HepG2 (cell line): ENCODE data around the gene XPO1. TPM values are rescaled to one million over a fixed set of nuclear protein-coding genes. Genes with fewer than 3 reads are reported as not detected.
A peak's percentile ranks its signal among the peaks of the same experiment; 100 is the strongest.

ENCODE experiments used
- DPF2 ChIP-seq: sonication (generic); formaldehyde crosslinking; IDR thresholded peaks from 2 replicates; pipeline ENCODE4 v1.4.0; 2020; ENCODE audit warnings: mild to moderate bottlenecking, low read depth, missing genetic modification reagents, borderline replicate concordance
- EP300 ChIP-seq, 3 experiments: sonication (generic) in 1 of 3; formaldehyde crosslinking in 1 of 3; IDR thresholded peaks; 2 replicates each; pipeline versions ENCODE4 v1.5.1 to v1.6.1; 2011 to 2020; ENCODE audit warnings: low read depth in 2 of 3, low read length in 2 of 3, borderline replicate concordance in 1 of 3, improper control_type of control experiment in 1 of 3, mild to moderate bottlenecking in 1 of 3, missing genetic modification reagents in 1 of 3, moderate library complexity in 1 of 3
- ETV6 ChIP-seq: sonication (generic); formaldehyde crosslinking; conservative IDR thresholded peaks from 2 replicates; pipeline ENCODE4 v1.4.0; 2020; ENCODE audit warnings: missing genetic modification reagents
- HNRNPLL ChIP-seq: fragments of 200-400 bp; formaldehyde crosslinking; IDR thresholded peaks from 2 replicates; pipeline ENCODE4 v1.6.1; 2017; ENCODE audit warnings: mild to moderate bottlenecking, low read depth, low read length; ENCODE audit not compliant: poor library complexity, severe bottlenecking
- IKZF1 ChIP-seq: fragments of 450-650 bp; IDR thresholded peaks from 2 replicates; pipeline ENCODE4 v1.7.1; 2016
- JUNB ChIP-seq: sonication (generic); formaldehyde crosslinking; IDR thresholded peaks from 2 replicates; pipeline ENCODE4 v1.8.0; 2022; ENCODE audit warnings: missing genetic modification reagents, mild to moderate bottlenecking, borderline replicate concordance
- KLF12 ChIP-seq: sonication (generic); formaldehyde crosslinking; IDR thresholded peaks from 2 replicates; pipeline ENCODE4 v1.4.0; 2020; ENCODE audit warnings: missing genetic modification reagents, borderline replicate concordance
- KLF16 ChIP-seq, 2 experiments: sonication (generic) in 1 of 2; formaldehyde crosslinking in 1 of 2; IDR thresholded peaks; 2 replicates each; pipeline versions ENCODE4 v1.6.1 to v1.8.0; 2016 to 2023; ENCODE audit warnings: missing genetic modification reagents in 2 of 2, missing compliant biosample characterization in 1 of 2
- MYC ChIP-seq: sonication (generic); formaldehyde crosslinking; IDR thresholded peaks from 2 replicates; pipeline ENCODE4 v1.9.0; 2021; ENCODE audit warnings: missing genetic modification reagents, borderline replicate concordance
- PHF20 ChIP-seq: sonication (generic); formaldehyde crosslinking; IDR thresholded peaks from 2 replicates; pipeline ENCODE4 v1.5.0; 2020; ENCODE audit warnings: mild to moderate bottlenecking, missing genetic modification reagents
- SIX1 ChIP-seq: sonication (generic); formaldehyde crosslinking; IDR thresholded peaks from 2 replicates; pipeline ENCODE4 v1.4.0; 2020; ENCODE audit warnings: missing genetic modification reagents, borderline replicate concordance
- SKI ChIP-seq: fragments of 450-650 bp; IDR thresholded peaks from one replicate; pipeline ENCODE4 v1.6.1; 2018; ENCODE audit warnings: mild to moderate bottlenecking; ENCODE audit not compliant: partially characterized antibody
- SMARCC2 ChIP-seq: fragments of 450-650 bp; IDR thresholded peaks from 2 replicates; pipeline ENCODE4 v1.6.1; 2017; ENCODE audit warnings: antibody characterized with exemption, mild to moderate bottlenecking
- SMC3 ChIP-seq: IDR thresholded peaks from 2 replicates; pipeline ENCODE4 v1.6.1; 2011; ENCODE audit warnings: low read length, improper control_type of control experiment
- SRSF1 ChIP-seq: fragments of 200-400 bp; formaldehyde crosslinking; optimal IDR thresholded peaks from 2 replicates; pipeline ENCODE3; 2017; ENCODE audit warnings: mild to moderate bottlenecking, low read depth, low read length, moderate library complexity
- ZBTB3 ChIP-seq: sonication (generic); formaldehyde crosslinking; IDR thresholded peaks from 2 replicates; pipeline ENCODE4 v1.4.0; 2020; ENCODE audit warnings: low read depth, mild to moderate bottlenecking, moderate library complexity, missing genetic modification reagents, borderline replicate concordance
- ZNF367 ChIP-seq: sonication (generic); formaldehyde crosslinking; IDR thresholded peaks from 2 replicates; pipeline ENCODE4 v1.4.0; 2020; ENCODE audit warnings: missing genetic modification reagents, borderline replicate concordance
- ZNF383 ChIP-seq: sonication (generic); formaldehyde crosslinking; IDR thresholded peaks from 2 replicates; pipeline ENCODE4 v1.4.0; 2020; ENCODE audit warnings: missing genetic modification reagents, mild to moderate bottlenecking, borderline replicate concordance
- ZNF496 ChIP-seq: sonication (generic); formaldehyde crosslinking; IDR thresholded peaks from 2 replicates; pipeline ENCODE4 v1.8.1; 2023; ENCODE audit warnings: mild to moderate bottlenecking, moderate library complexity, missing genetic modification reagents; ENCODE audit not compliant: insufficient replicate concordance
- ZNF557 ChIP-seq: sonication (generic); formaldehyde crosslinking; IDR thresholded peaks from 2 replicates; pipeline ENCODE4 v1.4.0; 2020; ENCODE audit warnings: missing genetic modification reagents
- ZNF580 ChIP-seq: IDR thresholded peaks from 2 replicates; pipeline ENCODE4 v1.6.1; 2016; ENCODE audit warnings: low read depth, borderline replicate concordance
- ZNF589 ChIP-seq: sonication (generic); formaldehyde crosslinking; conservative IDR thresholded peaks from 2 replicates; pipeline ENCODE4 v1.8.0; 2022; ENCODE audit warnings: mild to moderate bottlenecking, moderate library complexity, missing genetic modification reagents
- ZNF792 ChIP-seq: IDR thresholded peaks from 2 replicates; pipeline ENCODE4 v1.6.1; 2016
- polyA plus RNA-seq, 8 experiments: library from polyadenylated mRNA; depleted of rRNA in 3 of 8; stranded (reverse) in 7 of 8; unstranded in 1 of 8; fragments of >200 nt; fragmentation: Illumina TruSeq in 4 of 8; extraction: Trizol in 4 of 8; gene quantifications; 2 replicates each; pipeline versions ENCODE4 v1.2.1 to v1.2.3, GENCODE V29; 2011 to 2016; ENCODE audit warnings: low read depth in 4 of 8, missing spikeins in 1 of 8, mixed read lengths in 1 of 8; ENCODE audit not compliant: insufficient read depth in 1 of 8
- total RNA-seq, 5 experiments: library from RNA; depleted of rRNA; stranded (reverse); fragments of >200 nt; fragmentation: Illumina TruSeq; extraction: Trizol; gene quantifications; 2 replicates each; pipeline ENCODE4 v1.2.3, GENCODE V29; 2016; ENCODE audit warnings: low read depth in 1 of 5
- TF ChIP-seq, protein P1 (sequence below): sonication (generic); formaldehyde crosslinking; IDR thresholded peaks from 2 replicates; pipeline ENCODE4 v1.4.0; 2020; ENCODE audit warnings: missing genetic modification reagents
- TF ChIP-seq, protein P2 (sequence below): IDR thresholded peaks from 2 replicates; pipeline ENCODE4 v1.6.1; 2016; ENCODE audit warnings: control low read depth

The XPO1 gene
- total and polyA plus RNA-seq, 2 of the 13 experiments (the other 11 are each of a cell fraction or from before 2014, with no cell fraction given) = 67.4 to 212 TPM

GRCh38 chr2:61536572-61537276 lies 1.4 kb downstream of the XPO1 start (continued):
- peak; percentile 27 to 47; a peak in 3 of 4 replicates for TF ChIP-seq EP300 (IDR thresholded peaks at IDR 0.05; ENCODE audit: low read depth in 2 of 2, low read length in 2 of 2)
- peak; percentile 48; the same call in 1 of the 2 replicates for TF ChIP-seq EP300 (CRISPR knock-in tag; IDR thresholded peaks at IDR 0.05; ENCODE audit: borderline replicate concordance)
- no peak for TF ChIP-seq JUNB (CRISPR knock-in tag)
- peak; percentile 75 to 95; a peak in 2 of 4 replicates for TF ChIP-seq KLF16 (CRISPR knock-in tag; IDR thresholded peaks at IDR 0.05)
- no peak for TF ChIP-seq ZNF383 (CRISPR knock-in tag)
- TF ChIP-seq ETV6 = no peak
- no peak for TF ChIP-seq PHF20 (CRISPR knock-in tag)
- TF ChIP-seq, protein P1, sequence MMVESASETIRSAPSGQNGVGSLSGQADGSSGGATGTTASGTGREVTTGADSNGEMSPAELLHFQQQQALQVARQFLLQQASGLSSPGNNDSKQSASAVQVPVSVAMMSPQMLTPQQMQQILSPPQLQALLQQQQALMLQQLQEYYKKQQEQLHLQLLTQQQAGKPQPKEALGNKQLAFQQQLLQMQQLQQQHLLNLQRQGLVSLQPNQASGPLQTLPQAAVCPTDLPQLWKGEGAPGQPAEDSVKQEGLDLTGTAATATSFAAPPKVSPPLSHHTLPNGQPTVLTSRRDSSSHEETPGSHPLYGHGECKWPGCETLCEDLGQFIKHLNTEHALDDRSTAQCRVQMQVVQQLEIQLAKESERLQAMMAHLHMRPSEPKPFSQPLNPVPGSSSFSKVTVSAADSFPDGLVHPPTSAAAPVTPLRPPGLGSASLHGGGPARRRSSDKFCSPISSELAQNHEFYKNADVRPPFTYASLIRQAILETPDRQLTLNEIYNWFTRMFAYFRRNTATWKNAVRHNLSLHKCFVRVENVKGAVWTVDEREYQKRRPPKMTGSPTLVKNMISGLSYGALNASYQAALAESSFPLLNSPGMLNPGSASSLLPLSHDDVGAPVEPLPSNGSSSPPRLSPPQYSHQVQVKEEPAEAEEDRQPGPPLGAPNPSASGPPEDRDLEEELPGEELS = peak; percentile 75
- no peak for TF ChIP-seq SRSF1
- TF ChIP-seq SKI = no peak
- no peak for TF ChIP-seq ZNF589 (CRISPR knock-in tag)
- no peak for TF ChIP-seq SIX1 (CRISPR knock-in tag)
- 0 out of 2 replicates have a peak, but pooled peaks have one; percentile 60 for TF ChIP-seq ZNF792 (CRISPR knock-in tag)
- TF ChIP-seq ZBTB3 (CRISPR knock-in tag) = no peak
- no peak for TF ChIP-seq SMC3
- TF ChIP-seq ZNF496 (CRISPR knock-in tag) = no peak
- TF ChIP-seq IKZF1 = no peak
- no peak for TF ChIP-seq HNRNPLL
- TF ChIP-seq MYC = peak; percentile 91; the same call in 1 of the 2 replicates
- TF ChIP-seq ZNF580 (CRISPR knock-in tag) = peak; percentile 55; the same call in 1 of the 2 replicates
- TF ChIP-seq ZNF367 = no peak
- no peak; the same call in 1 of the 2 replicates for TF ChIP-seq ZNF557
- TF ChIP-seq DPF2 (CRISPR knock-in tag) = no peak
- TF ChIP-seq, protein P2, sequence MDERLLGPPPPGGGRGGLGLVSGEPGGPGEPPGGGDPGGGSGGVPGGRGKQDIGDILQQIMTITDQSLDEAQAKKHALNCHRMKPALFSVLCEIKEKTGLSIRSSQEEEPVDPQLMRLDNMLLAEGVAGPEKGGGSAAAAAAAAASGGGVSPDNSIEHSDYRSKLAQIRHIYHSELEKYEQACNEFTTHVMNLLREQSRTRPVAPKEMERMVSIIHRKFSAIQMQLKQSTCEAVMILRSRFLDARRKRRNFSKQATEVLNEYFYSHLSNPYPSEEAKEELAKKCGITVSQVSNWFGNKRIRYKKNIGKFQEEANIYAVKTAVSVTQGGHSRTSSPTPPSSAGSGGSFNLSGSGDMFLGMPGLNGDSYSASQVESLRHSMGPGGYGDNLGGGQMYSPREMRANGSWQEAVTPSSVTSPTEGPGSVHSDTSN = no peak
- TF ChIP-seq SMARCC2 = no peak
- no peak for TF ChIP-seq KLF12 (CRISPR knock-in tag)
